ENCODE results near the gene ZNF710. TPM values are rescaled to one million over a fixed set of nuclear protein-coding genes. Genes with fewer than 3 reads are reported as not detected.

The ZNF710 gene
- total RNA-seq, 4 donors from 2014 or later: 9.0 to 15.6 (median 11.2) TPM

DNA sequence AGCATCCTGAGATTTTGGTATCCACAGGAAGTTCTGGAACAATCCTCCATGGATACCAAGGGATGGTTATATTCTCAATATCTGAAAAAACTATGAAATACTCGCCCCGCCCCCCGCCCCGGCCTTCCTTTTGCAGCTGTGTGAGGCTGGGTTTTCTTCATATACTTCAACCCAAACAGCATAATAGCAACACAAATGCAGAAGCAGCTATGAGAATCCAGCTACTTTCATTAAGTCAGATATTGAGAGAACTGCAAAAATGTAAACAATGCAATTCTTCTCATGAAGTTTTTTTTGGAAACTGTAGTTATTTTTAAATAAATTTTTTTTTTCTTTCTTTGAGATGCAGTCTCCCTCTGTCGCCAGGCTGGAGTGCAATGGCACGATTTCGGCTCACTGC lies 112.0 kb downstream of the ZNF710 start:
- no peaks in the 10 kb centered on the region for H3K27me3 ChIP-seq
- TF ChIP-seq, protein P1, sequence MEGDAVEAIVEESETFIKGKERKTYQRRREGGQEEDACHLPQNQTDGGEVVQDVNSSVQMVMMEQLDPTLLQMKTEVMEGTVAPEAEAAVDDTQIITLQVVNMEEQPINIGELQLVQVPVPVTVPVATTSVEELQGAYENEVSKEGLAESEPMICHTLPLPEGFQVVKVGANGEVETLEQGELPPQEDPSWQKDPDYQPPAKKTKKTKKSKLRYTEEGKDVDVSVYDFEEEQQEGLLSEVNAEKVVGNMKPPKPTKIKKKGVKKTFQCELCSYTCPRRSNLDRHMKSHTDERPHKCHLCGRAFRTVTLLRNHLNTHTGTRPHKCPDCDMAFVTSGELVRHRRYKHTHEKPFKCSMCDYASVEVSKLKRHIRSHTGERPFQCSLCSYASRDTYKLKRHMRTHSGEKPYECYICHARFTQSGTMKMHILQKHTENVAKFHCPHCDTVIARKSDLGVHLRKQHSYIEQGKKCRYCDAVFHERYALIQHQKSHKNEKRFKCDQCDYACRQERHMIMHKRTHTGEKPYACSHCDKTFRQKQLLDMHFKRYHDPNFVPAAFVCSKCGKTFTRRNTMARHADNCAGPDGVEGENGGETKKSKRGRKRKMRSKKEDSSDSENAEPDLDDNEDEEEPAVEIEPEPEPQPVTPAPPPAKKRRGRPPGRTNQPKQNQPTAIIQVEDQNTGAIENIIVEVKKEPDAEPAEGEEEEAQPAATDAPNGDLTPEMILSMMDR (IDR thresholded peaks at IDR 0.05): no peak
- TF ChIP-seq EP300 (IDR thresholded peaks at IDR 0.05) (no peak), POLR2A (IDR thresholded peaks at IDR 0.05) (no peak)
- H3K4me1 ChIP-seq: no peaks in the 10 kb centered on the region
- H3K36me3 ChIP-seq: no peaks in the 10 kb centered on the region
- 59 to 74% methylated on average over 7 of the region's 7 CpGs for WGBS, 2 donors
- no peak overlapping the region for H3K4me3 ChIP-seq
- DNase-seq (ENCODE audit: low spot score in 2 of 2): no peak
- peaks cover 0 to 22% (median 2%) of the 10 kb centered on the region in 4 donors for H3K9me3 ChIP-seq
- no peak overlapping the region for H3K27ac ChIP-seq

DNA sequence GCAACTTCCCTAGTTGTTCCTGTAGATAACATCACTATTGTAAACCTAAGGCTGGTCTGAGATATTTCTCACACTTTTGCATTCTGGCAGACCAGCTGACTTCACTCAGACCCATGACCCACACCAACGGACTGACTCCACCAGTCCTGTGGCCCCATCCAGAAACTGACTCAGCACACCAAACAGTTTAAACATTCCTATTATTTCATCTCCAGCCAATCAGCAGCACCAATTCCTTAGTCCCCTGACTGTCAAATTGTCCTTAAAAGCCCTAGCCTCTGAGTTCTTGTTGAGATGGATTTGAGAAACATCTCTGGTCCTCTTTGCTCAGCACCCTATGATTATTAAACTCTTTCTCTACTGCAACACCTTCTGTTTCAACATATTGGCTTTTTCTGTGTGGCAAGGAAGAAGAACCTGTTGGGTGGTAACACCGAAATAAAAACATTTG lies 113.4 kb downstream of the ZNF710 start:
- no peak for DNase-seq (ENCODE audit: low spot score in 2 of 2)
- Histone ChIP-seq H3K4me3 (no peak overlapping the region), H3K9me3 (peaks cover 0 to 22% (median 2%) of the 10 kb centered on the region in 4 donors), H3K27ac (no peak overlapping the region), H3K36me3 (no peaks in the 10 kb centered on the region), H3K4me1 (no peaks in the 10 kb centered on the region), H3K27me3 (no peaks in the 10 kb centered on the region)
- 41 to 70% methylated on average over 2 of the region's 2 CpGs for WGBS, 2 donors
- TF ChIP-seq, protein P1 (IDR thresholded peaks at IDR 0.05): no peak
- no peak for TF ChIP-seq EP300 (IDR thresholded peaks at IDR 0.05)
- TF ChIP-seq POLR2A (IDR thresholded peaks at IDR 0.05): no peak

DNA sequence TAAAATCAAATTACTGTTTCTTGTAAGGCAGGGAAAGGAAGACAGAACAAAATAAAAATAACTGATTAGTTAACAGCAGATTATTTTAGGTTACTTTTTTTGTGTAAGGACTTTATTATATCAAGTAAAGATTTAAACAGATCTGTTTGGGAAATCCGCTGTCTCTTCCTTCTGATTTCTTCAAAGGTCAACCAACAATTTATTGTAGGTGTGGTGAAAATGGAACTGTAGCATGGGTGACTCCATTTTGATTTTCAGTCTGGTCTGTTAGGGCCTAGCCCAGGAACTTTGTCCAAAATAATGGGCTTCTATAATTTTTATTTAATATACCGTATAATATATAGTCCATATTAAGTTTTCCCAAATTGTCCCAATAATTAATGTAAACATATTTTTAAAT lies 114.7 kb downstream of the ZNF710 start:
- Histone ChIP-seq H3K9me3 (peaks cover 0 to 22% (median 2%) of the 10 kb centered on the region in 4 donors), H3K27me3 (no peaks in the 10 kb centered on the region), H3K36me3 (no peaks in the 10 kb centered on the region), H3K4me3 (no peak overlapping the region), H3K4me1 (no peaks in the 10 kb centered on the region), H3K27ac (no peak overlapping the region)
- no peak for DNase-seq (ENCODE audit: low spot score in 2 of 2)
- no peak for TF ChIP-seq POLR2A (IDR thresholded peaks at IDR 0.05)
- TF ChIP-seq, protein P1 (IDR thresholded peaks at IDR 0.05): no peak
- TF ChIP-seq EP300 (IDR thresholded peaks at IDR 0.05): no peak
- WGBS, 2 donors: 96 to 97% methylated on average over 2 of the region's 2 CpGs

DNA sequence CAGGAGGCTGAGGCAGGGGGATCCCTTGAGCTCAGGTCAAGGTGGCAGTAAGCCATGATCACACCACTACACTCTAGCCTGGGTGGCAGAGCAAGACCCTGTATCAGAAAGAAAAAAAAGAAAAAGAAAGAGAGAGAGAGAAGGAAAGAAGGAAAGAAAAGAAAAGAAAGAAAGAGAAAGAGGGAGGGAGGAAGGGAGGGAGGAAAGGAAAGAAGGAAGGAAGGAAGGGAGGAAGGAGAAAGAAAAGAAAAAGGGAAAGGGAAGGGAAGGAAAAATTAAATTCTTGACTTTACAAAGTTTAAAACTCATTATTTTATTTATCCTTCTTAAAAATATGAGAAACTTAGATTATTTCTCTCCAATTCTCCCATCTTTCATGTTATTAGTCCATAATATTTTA lies 118.2 kb downstream of the ZNF710 start:
- no peaks in the 10 kb centered on the region for H3K27me3 ChIP-seq
- no peak overlapping the region for H3K4me3 ChIP-seq
- H3K36me3 ChIP-seq: no peaks in the 10 kb centered on the region
- TF ChIP-seq, protein P1 (IDR thresholded peaks at IDR 0.05): no peak
- TF ChIP-seq EP300 (IDR thresholded peaks at IDR 0.05) (no peak), POLR2A (IDR thresholded peaks at IDR 0.05) (no peak)
- DNase-seq (ENCODE audit: low spot score in 2 of 2): no peak
- no peaks in the 10 kb centered on the region for H3K4me1 ChIP-seq
- H3K9me3 ChIP-seq: peaks cover 0 to 11% (median 2%) of the 10 kb centered on the region in 4 donors
- H3K27ac ChIP-seq: no peak overlapping the region

DNA sequence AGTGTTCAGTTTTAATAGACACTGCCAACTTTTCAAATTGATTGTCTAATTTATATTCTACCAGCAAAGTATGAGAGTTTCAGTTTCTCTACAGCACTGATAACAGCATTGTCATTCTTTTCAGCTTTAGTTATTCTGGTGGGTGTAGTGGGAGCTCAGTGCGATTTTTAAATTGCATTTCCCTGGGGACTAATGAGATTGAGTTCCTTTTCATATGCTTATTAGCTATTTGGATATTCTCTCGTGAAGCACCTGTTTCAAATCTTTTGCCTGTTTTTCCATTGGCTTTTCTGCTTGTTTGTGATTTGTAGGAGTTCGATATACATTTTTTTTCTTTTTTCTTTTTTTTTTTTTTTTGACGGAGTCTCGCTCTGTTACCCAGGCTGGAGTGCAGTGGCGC lies 120.0 kb downstream of the ZNF710 start:
- Histone ChIP-seq H3K4me3 (no peak overlapping the region), H3K36me3 (no peaks in the 10 kb centered on the region), H3K27me3 (no peaks in the 10 kb centered on the region), H3K4me1 (no peaks in the 10 kb centered on the region), H3K27ac (no peak overlapping the region), H3K9me3 (no peaks in the 10 kb centered on the region)
- 78 to 84% methylated on average over 6 of the region's 6 CpGs for WGBS, 2 donors
- TF ChIP-seq POLR2A (IDR thresholded peaks at IDR 0.05): no peak
- TF ChIP-seq, protein P1 (IDR thresholded peaks at IDR 0.05): no peak
- no peak for TF ChIP-seq EP300 (IDR thresholded peaks at IDR 0.05)
- DNase-seq (ENCODE audit: low spot score in 2 of 2): no peak
